ENCODE data around the gene FATE1.

GRCh38 chrX:151742311-151742710 lies 26.5 kb downstream of the FATE1 start:
- TF ChIP-seq POLR2A (IDR thresholded peaks at IDR 0.05) (no peak), EP300 (IDR thresholded peaks at IDR 0.05) (no peak)

All from upper lobe of left lung (tissue), 4 donors.